ENCODE measurements around the gene SMIM14. TPM values are rescaled to one million over a fixed set of nuclear protein-coding genes. Genes with fewer than 3 reads are reported as not detected.

SMIM14 gene
- total and polyA plus RNA-seq, 9 of the 15 experiments (the other 6 are each of a cell fraction or from before 2014, with no cell fraction given), result 0.98 to 3.7 (median 2.2) TPM

DNA sequence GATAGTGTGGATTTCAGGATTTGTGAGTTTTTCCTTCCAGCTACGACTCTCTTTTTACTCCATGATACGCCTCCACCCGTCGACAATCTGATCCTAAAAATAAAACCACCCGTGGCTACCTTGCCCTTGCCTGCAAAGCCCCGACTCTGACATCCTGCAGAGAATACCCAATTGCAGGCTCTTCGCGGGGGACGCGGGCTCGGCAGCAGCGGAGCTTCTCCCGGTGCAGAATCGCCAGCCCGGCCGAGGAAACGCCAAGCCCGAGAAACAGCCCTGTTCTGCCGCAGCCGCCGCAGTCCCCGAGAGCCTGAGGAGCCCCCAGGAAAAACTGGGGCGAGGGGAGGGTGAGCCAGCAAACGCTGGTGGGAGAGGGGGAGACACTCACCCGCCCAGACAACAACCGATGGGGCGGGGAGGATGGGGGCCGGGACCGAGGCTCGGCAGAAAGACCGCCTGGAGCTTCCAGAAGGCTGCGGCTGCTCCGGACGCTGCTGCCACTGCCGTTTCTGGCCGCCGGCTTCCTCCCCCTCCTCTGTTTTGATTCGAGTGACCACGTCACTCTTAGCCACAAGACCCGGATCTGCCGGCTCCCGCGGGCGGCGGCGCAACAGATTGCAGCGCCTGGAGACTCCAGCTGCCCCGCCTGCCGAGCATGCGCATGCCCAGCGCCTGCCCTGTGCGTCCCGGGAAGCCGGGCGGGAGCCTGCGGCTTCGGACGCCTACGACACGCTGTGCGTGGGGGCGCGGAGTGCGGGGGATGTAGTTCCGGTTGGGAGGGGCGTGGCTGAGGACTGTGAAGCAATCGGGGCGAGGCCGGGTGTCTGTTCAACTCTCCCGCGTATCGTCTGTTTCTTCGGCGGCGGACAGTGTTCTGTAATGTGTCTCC, at the start of gene SMIM14 (continued):
- TF ChIP-seq, protein P1, sequence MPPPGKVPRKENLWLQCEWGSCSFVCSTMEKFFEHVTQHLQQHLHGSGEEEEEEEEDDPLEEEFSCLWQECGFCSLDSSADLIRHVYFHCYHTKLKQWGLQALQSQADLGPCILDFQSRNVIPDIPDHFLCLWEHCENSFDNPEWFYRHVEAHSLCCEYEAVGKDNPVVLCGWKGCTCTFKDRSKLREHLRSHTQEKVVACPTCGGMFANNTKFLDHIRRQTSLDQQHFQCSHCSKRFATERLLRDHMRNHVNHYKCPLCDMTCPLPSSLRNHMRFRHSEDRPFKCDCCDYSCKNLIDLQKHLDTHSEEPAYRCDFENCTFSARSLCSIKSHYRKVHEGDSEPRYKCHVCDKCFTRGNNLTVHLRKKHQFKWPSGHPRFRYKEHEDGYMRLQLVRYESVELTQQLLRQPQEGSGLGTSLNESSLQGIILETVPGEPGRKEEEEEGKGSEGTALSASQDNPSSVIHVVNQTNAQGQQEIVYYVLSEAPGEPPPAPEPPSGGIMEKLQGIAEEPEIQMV (tag; conservative IDR thresholded peaks at IDR 0.05; ENCODE audit: low read depth), result no peak
- TF ChIP-seq, protein P2, sequence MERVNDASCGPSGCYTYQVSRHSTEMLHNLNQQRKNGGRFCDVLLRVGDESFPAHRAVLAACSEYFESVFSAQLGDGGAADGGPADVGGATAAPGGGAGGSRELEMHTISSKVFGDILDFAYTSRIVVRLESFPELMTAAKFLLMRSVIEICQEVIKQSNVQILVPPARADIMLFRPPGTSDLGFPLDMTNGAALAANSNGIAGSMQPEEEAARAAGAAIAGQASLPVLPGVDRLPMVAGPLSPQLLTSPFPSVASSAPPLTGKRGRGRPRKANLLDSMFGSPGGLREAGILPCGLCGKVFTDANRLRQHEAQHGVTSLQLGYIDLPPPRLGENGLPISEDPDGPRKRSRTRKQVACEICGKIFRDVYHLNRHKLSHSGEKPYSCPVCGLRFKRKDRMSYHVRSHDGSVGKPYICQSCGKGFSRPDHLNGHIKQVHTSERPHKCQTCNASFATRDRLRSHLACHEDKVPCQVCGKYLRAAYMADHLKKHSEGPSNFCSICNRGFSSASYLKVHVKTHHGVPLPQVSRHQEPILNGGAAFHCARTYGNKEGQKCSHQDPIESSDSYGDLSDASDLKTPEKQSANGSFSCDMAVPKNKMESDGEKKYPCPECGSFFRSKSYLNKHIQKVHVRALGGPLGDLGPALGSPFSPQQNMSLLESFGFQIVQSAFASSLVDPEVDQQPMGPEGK (CRISPR knock-in tag; IDR thresholded peaks at IDR 0.05; ENCODE audit: borderline replicate concordance), result no peak; the same call in 1 of the 2 replicates
- TF ChIP-seq RAD21 (CRISPR knock-in tag; conservative IDR thresholded peaks at IDR 0.05 in 1 of 2, IDR thresholded peaks at IDR 0.05 in 1 of 2), result no peak
- no peak for TF ChIP-seq DNMT1 (IDR thresholded peaks at IDR 0.05)
- TF ChIP-seq ZC3H4 (CRISPR knock-in tag; IDR thresholded peaks at IDR 0.05; ENCODE audit: borderline replicate concordance), result no peak
- TF ChIP-seq ARID1B (IDR thresholded peaks at IDR 0.05), result no peak; the same call in 1 of the 2 replicates
- peak; percentile 88 for TF ChIP-seq POLR2A (conservative IDR thresholded peaks at IDR 0.05)
- TF ChIP-seq, protein P3, sequence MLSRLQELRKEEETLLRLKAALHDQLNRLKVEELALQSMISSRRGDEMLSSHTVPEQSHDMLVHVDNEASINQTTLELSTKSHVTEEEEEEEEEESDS (CRISPR knock-in tag; IDR thresholded peaks at IDR 0.05), result no peak
- no peak for TF ChIP-seq ZNF644 (tag; IDR thresholded peaks at IDR 0.05; ENCODE audit: low read depth)
- peak; percentile 74 for TF ChIP-seq MTA3 (IDR thresholded peaks at IDR 0.05; ENCODE audit: borderline replicate concordance)
- TF ChIP-seq NFE2L1 (tag; IDR thresholded peaks at IDR 0.05; ENCODE audit: borderline replicate concordance, low read depth), result no peak
- TF ChIP-seq NFIX (CRISPR knock-in tag; IDR thresholded peaks at IDR 0.05; ENCODE audit: low read depth), result no peak
- no peak for TF ChIP-seq ZNF699 (CRISPR knock-in tag; IDR thresholded peaks at IDR 0.05; ENCODE audit: insufficient replicate concordance)
- TF ChIP-seq TEAD2 (tag; IDR thresholded peaks at IDR 0.05), result no peak
- TF ChIP-seq ZC3H11A (IDR thresholded peaks at IDR 0.05; ENCODE audit: low read depth, low read length), result peak; percentile 50; the same call in 1 of the 2 replicates
- TF ChIP-seq, protein P4, sequence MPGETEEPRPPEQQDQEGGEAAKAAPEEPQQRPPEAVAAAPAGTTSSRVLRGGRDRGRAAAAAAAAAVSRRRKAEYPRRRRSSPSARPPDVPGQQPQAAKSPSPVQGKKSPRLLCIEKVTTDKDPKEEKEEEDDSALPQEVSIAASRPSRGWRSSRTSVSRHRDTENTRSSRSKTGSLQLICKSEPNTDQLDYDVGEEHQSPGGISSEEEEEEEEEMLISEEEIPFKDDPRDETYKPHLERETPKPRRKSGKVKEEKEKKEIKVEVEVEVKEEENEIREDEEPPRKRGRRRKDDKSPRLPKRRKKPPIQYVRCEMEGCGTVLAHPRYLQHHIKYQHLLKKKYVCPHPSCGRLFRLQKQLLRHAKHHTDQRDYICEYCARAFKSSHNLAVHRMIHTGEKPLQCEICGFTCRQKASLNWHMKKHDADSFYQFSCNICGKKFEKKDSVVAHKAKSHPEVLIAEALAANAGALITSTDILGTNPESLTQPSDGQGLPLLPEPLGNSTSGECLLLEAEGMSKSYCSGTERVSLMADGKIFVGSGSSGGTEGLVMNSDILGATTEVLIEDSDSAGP (CRISPR knock-in tag; IDR thresholded peaks at IDR 0.05), result no peak

Measured in K562 (cell line).